Epithelial cell of proximal tubule (primary cell): ENCODE results near the gene WDR37. TPM values are rescaled to one million over a fixed set of nuclear protein-coding genes. Genes with fewer than 3 reads are reported as not detected.
A peak's percentile ranks its signal among the peaks of the same experiment; 100 is the strongest.

Experiments used
- DNase-seq: peaks from one replicate; pipeline ENCODE4 v3.0.0-alpha.2; 2011; ENCODE audit warnings: low read depth
- H3K4me3 ChIP-seq: 2 replicates; pipeline ENCODE4 v1.5.1; 2011; ENCODE audit warnings: low read depth, mild to moderate bottlenecking, low read length
- CTCF ChIP-seq: conservative IDR thresholded peaks from 2 replicates; pipeline ENCODE4 v1.5.1; 2012; ENCODE audit warnings: low read depth, mild to moderate bottlenecking, low read length
- total RNA-seq: library from RNA; depleted of rRNA; stranded (reverse); fragments of >200 nt; gene quantifications from 2 replicates; pipeline ENCODE4 v1.2.3, GENCODE V29; 2015

WDR37 gene
- total RNA-seq, 1 donor from 2014 or later, result 10.6 TPM

DNA sequence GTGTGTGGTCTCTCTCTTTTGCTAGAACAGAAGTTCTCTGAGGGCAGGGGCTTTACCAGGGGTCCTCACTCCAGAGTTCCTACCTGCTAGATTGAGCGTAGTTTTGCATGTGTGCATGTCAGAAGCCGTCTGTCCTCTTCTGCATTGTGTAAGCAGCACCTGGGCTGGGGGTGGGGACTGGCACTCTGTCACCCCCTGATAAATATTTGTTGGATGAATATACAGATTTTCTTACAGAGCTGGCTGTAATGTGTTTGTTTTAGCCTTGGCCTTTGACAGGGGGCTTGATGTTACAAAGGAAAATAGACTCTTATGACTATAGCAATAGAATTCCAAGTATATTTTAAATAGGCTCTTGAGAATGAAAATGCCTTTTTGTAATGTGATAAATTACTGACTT, 46.6 kb downstream of the WDR37 start:
- DNase-seq, result no peak
- no peak for TF ChIP-seq CTCF
- H3K4me3 ChIP-seq, result no peak overlapping the region

DNA sequence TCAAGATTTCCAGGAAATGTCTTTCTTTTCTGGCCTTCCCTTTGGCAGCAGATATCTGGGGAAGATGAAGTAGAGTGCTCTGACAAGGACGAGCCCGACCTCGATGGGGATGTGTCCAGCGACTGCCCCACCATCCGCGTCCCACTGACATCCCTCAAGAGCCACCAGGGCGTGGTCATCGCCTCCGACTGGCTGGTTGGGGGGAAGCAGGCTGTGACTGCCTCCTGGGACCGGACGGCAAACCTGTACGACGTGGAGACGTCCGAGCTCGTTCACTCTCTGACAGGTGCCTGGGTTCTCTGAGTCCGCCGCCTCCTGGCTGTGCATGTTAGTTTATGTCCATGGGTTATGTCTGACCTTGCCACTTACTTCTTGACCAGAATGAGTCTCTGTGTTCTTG, 47.4 kb downstream of the WDR37 start:
- no peak for TF ChIP-seq CTCF
- DNase-seq, result no peak
- no peak overlapping the region for H3K4me3 ChIP-seq

GRCh38 chr10:1104971-1105370, 48.8 kb downstream of the WDR37 start:
- TF ChIP-seq CTCF, result no peak
- no peak for DNase-seq

GRCh38 chr10:1107004-1107403, 50.8 kb downstream of the WDR37 start:
- no peak for DNase-seq
- no peak for TF ChIP-seq CTCF
- no peak overlapping the region for H3K4me3 ChIP-seq

More at GRCh38 chr10:1104971-1105370, 48.8 kb downstream of the WDR37 start:
- no peak overlapping the region for H3K4me3 ChIP-seq

DNA sequence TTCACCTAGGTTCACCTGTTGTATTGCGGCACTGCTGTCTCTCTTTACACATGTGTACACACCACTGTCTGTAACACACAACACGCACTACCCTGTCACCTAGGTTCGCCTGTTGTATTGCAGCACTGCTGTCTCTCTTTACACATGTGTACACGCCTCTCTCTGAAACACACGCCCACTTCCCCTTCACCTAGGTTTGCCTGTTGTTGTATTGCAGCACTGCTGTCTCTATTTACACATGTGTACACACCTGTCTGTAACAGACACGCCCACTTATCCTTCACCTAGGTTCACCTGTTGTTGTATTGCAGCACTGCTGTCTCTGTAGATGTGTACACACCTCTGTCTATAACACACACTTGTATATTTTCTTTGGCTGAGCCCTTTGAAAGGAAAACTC, 51.5 kb downstream of the WDR37 start:
- no peak for DNase-seq
- no peak overlapping the region for H3K4me3 ChIP-seq

GRCh38 chr10:1109795-1110673, 53.8 kb downstream of the WDR37 start:
- DNase-seq, result peak; percentile 80
- no peak overlapping the region for H3K4me3 ChIP-seq
- TF ChIP-seq CTCF, result peak; percentile 89

More for the DNA sequence above, 51.5 kb downstream of the WDR37 start:
- TF ChIP-seq CTCF, result no peak

GRCh38 chr10:1110674-1111119, 54.5 kb downstream of the WDR37 start:
- no peak for TF ChIP-seq CTCF
- DNase-seq, result no peak
- H3K4me3 ChIP-seq, result no peak overlapping the region
